GM21576 (cell line): ENCODE measurements around the gene CHRNA10.

Source experiments
- ATAC-seq: cut with Tn5 transposase; IDR thresholded peaks from one replicate; pipeline ENCODE4 v1.9.1; 2021; ENCODE audit warnings: mild to moderate bottlenecking, moderate library complexity; ENCODE audit not compliant: unreplicated experiment

CHRNA10 gene

DNA sequence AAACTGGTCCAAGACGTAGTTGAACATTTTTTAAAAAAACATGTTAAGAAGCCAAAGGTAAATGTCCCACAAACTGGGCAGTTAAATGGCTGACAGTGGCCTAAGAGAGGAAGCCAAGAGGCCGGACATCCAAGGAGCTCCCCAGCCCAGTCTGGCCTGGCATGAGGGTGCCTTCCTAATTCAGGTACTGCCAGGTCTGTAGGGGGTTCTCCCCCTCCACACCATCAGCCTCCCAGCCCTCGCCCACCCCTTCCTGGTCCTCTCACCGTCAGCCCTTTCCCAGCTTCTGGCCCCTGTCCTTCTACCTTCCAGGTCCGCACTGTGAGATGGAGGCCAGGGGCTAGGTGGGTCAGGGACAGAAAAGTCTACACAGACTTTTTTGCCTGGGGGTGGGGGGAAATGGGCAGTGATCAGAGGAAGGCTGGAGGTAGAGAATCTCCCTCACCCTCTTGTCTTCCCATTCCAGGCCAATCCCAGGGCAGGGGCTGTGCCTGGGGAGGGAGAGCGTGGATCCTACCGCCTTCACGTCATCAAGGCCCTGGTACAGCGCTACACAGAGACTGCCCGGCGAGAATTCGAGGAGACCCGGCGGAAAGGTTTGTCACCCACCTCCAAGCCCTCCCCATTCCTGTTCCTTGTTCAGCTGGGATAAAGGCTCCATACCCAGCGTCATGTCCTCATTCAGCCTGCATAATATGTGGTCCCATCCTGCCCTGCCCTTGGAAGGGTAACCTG, 35.4 kb downstream of the CHRNA10 start:
- no peak for ATAC-seq

DNA sequence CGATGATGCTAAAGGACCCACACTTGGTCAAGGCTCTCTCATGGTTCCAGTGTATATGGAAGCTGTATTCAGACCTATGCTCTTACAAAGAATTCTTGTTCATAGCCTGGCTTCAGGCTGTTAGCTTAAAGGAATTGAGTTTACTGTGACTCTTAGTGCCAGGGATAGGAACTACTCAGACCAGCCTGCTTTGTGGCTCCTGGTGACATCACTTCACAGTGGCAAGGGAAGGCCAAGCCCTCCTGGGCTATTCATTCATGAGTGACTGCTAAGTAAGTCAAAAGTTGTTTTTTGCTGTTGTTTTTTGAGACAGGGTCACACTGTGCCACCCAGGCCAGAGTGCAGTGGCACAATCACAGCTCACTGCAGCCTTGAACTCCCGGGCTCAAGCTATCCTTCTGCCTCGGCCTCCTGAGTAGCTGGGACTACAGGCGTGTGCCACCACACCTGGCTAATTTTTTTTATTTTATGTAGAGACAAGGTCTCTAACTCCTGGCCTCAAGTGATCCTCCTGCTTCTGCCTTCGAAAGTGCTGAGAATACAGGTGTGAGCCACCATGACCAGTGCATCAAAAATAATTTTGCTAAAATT, 39.0 kb downstream of the CHRNA10 start:
- no peak for ATAC-seq

DNA sequence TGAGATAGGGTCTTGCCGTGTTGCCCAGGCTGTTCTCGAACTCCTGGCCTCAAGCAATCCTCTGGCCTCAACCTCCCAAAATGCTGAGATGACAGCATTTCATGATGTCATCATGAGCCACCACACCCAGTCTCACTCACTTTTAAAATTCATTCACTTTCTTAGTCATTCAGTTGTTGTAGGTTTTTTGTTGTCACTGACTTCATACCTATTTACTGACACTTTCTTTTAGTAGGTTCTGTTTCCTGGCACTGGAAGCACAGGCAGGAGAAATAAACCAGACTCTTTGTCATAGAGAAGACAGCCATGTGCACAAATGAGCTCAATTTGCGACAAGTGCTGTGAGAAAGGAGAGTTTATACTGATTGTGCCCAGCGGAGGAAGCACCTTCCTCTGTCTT, 39.9 kb downstream of the CHRNA10 start:
- ATAC-seq: no peak

DNA sequence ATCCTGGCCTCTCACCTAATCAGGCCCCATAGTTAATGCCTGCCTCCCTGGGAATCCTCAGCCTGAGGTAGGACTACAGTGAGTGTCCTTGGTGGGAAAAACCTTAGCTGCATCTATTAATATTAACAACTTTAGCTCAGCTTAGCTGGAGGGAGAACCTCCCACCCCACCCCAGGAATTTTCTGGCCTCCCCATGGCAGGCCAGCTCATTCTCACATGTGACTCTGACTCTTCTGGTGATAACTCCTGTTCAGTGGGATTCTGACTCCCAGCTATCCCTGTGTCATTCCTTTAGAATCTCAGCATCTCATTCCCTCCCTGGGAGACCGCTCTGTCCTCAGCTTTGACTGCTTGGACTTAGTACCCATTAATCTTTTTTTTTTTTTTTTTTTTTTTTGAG, 43.9 kb downstream of the CHRNA10 start:
- ATAC-seq: no peak

DNA sequence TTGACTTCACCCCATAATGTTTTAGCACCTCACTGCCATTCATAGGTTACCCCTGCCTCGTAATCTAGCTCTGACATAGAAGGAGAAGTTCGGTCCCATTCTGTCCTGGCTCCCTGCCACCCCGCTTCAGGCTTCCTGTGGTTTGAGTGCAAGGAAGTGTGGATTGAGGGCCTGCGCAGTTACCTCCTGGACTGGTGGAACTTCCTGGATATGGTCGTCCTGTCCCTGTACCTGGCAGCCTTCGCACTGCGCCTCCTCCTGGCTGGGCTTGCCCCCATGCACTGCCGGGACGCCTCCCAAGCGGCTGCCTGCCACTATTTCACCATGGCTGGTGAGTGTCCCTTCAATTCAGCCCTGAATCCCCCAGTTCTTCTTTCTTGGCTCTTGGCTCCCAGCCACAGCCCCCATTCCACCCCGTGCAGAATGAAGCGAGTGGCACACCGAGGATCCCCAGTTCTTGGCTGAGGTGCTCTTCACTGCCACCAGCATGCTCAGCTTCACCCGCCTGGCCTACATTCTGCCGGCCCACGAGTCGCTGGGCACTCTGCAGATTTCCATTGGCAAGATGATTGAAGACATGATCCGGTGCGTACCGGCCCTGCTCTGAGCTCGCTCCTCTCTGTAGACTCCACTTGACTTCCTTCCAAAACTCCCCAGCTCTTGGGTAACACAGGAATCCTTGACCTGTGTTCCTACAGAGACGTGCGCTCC, 44.8 kb downstream of the CHRNA10 start:
- ATAC-seq: no peak

DNA sequence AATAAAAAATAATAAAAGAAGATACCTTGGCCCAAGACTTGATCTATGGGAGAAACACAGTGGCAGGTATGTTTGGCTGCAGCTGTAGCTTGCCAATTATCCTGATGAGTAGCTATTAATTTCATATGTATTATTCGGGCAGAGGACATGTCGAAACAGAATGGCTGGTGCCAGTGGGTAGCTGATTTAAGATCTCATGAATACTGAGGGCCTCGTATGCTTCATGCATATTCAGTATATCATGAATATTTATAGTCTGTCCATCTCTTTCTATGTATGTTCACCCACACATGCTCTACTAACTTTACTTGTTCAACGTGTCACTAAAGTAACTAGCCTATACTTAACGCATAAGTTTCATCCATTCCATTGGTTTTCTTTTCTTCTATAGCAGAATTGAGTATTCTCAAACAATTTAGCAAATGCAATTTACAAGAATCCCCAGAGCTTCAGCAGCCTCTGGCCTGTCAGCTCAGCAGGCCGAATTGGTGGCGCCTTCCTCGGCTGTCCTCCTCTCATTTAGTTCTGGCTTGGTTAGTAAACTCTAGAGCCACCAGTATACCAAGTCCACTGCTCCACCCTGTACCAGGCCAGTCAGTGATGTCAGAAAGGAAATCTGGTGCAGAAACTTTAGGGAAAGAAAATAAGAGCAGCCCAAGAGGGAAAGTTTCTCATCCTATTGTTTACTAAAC, 47.3 kb downstream of the CHRNA10 start:
- ATAC-seq: no peak

DNA sequence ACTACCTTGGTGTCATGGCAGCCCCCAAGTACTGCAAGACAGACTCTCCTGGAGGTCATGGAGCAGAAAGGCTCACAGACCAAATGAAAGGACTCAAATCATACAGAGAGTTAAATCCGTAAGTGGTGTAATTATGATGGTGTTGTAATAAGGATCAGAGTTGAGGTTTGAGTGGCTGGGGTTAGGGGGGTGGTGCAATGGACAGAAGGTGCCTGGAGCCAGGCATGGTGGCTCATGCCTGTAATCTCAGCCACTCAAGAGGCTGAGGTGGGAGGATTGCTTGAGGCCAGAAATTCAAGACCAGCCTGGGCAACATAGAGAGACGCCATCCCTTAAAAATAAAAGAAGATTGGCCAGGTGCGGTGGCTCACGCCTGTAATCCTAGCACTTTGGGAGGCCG, 48.1 kb downstream of the CHRNA10 start:
- ATAC-seq: no peak

DNA sequence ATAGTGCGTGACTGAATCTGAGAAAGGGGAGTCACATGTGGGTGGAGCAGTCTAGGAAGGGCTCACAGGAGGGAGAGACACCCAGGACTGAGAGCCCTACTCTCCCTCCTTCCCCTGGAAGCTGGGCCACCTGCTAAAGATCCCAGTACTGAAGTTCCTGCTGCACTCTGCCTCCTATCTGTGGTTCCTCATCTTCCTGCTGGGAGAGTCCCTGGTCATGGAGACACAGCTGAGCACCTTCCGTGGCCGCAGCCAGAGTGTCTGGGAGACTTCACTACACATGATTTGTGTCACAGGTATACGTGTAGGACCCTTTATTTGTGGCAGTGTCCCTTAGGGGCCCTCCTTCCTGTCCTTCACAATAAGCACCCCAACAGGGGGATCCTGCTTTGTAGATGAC, 48.7 kb downstream of the CHRNA10 start:
- no peak for ATAC-seq

DNA sequence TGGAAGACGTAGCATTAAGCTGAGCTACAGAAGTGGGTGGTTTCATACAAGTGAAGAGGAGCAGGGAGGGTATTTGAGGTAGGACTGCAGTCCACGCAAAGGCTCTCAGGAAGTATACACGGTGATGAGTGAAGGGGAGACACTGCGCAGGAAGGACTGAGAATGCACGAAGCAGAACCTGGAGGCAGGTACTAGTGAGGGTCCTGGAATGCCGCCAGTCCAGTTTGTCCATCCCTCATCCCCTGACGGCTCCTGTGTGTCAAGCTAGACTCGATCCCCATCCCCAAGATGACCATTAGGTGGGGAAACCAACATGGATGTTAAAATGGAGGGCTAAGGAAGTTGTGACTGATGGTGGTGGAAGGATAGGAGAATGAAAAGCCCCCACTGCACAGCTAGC, 53.2 kb downstream of the CHRNA10 start:
- ATAC-seq: no peak

DNA sequence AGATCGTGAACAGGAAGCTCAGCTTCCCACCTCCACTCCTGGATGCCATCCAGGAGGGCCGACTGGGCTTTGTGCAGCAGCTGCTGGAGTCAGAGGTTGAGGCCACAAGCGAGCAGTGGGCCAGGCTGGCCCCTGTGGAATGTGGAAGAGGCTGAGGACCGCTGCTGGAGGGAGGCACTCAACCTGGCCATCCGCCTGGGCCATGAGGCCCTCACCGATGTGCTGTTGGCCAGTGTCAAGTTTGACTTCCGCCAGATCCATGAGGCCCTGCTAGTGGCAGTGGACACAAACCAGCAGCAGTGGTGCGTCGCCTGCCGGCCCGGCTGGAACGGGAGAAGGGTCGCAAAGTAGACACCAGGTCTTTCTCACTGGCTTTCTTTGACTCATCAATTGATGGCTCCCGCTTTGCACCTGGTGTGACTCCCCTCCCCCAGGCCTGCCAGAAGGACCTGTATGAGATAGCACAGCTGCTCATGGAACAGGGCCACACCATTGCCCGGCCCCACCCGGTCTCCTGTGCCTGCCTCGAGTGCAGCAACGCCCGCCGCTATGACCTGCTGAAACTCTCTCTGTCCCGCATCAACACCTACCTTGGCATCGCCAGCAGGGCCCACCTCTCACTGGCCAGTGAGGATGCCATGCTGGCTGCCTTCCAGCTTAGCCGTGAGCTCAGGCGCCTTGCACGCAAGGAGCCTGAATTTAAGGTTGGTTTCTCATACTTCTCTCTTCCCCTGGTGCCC, 54.3 kb downstream of the CHRNA10 start:
- ATAC-seq: no peak

DNA sequence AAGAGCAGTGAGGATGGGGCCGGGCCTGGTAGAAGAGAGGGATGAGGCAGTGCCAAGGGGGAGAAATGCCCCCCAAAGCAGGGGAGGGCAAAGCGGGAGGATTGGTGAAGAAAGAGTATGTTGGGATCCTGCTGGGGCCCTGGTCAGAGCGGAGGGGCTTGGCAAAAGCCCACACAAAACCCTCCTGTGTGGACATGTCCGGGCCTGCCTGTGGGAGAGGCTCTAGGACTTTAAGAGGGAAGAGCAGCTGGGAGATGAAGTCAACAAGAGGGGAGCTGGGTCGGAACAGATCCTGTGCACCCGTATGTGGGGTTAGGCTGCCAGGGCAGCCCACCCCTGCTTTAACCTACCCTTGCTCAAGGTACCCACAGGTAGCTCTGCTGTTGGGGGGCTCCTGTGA, 55.2 kb downstream of the CHRNA10 start:
- no peak for ATAC-seq
